Pulmonary artery endothelial cell (primary cell): Measurements from ENCODE around the gene RPH3AL. TPM values are rescaled to one million over a fixed set of nuclear protein-coding genes. Genes with fewer than 3 reads are reported as not detected.

ENCODE experiments used
- total RNA-seq: library from RNA; depleted of rRNA; stranded (reverse); fragments of >200 nt; gene quantifications from 2 replicates; pipeline ENCODE4 v1.2.3, GENCODE V29; 2014

The RPH3AL gene
- total RNA-seq, 1 donor from 2014 or later, result 5.4 TPM

Other genes starting within 250 kb of the RPH3AL start
- not detected in 2 replicates for gene SCGB1C2, start 215.2 kb downstream of the RPH3AL start, total RNA-seq
- gene DOC2B, start 171.2 kb downstream of the RPH3AL start, total RNA-seq, result 0.07 and 0.28 TPM in 2 replicates
- gene RFLNB, start 93.1 kb upstream of the RPH3AL start, total RNA-seq, result 37.4 and 40.9 TPM in 2 replicates